Ectodermal cell (in vitro differentiated cells): ENCODE results near the gene TOM1L1.

Experiments used
- H3K27ac ChIP-seq: 2 replicates; pipeline ENCODE4 v1.7.0; 2013; ENCODE audit warnings: mild to moderate bottlenecking, low read depth, low read length; ENCODE audit not compliant: insufficient read depth, poor library complexity, severe bottlenecking
- H3K27me3 ChIP-seq: 2 replicates; pipeline ENCODE4 v1.7.0; 2013; ENCODE audit warnings: mild to moderate bottlenecking, low read length; ENCODE audit not compliant: insufficient read depth, control insufficient read depth, poor library complexity, severe bottlenecking
- H3K36me3 ChIP-seq: one replicate; pipeline ENCODE4 v1.7.0; 2013; ENCODE audit warnings: low read length; ENCODE audit not compliant: control insufficient read depth, insufficient read depth
- H3K4me1 ChIP-seq: one replicate; pipeline ENCODE4 v1.7.0; 2013; ENCODE audit warnings: low read length; ENCODE audit not compliant: control insufficient read depth, insufficient read depth
- H3K4me3 ChIP-seq: 2 replicates; pipeline ENCODE4 v1.7.0; 2013; ENCODE audit warnings: low read depth, low read length, control low read depth; ENCODE audit not compliant: insufficient read depth
- H3K9me3 ChIP-seq: 2 replicates; pipeline ENCODE4 v1.7.0; 2013; ENCODE audit warnings: mild to moderate bottlenecking, low read length, moderate library complexity; ENCODE audit not compliant: control insufficient read depth
- WGBS, 2 experiments: methylation state at CpG; one replicate each; pipeline ENCODE4 v1.1.7; 2013; ENCODE audit warnings: missing lambda C conversion rate in 2 of 2; 5-methylcytosine and 5-hydroxymethylcytosine counted together

The TOM1L1 gene

DNA sequence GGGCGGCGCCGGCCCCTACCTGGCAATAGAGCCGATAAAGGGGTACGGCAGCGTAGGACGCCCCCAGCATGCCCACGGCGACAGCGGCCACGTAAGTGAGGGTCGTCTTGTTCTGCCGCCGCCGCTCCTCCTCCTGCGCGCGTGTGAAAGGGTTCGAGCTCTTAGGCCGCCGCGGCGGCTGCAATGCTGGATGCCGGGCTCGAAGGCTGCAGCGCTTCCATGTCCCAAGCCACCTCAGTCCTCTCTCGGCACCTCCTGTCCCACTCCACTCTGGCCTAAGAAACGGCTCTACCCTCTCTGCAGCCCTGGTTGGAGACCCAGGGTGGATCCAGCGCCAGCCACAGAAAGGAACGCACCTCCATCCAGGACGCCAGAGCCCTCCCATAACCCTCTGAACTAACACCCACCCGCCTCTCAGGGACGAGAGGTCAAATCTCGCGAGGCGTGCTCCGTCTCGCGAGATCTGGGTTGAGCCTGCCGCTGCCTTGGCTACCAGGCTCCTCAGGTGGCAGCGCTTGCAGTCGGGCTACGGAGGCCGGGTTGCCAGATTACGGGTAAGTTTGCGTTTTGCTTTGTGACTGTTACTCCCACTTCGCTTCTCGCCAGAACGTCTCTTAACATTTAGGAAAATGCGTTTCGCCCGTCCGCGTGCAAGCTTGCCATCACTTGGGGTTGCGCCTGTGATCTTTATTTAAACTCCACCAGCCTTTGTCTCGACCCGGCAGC lies 67.8 kb downstream of the TOM1L1 start, which contains the start of the genes COX11 and STXBP4:
Gene COX11 (minus strand): TSS at position 393 of the 726 bp plus-strand sequence. CDS start 8 bp downstream, at position 385.
Gene STXBP4 (plus strand): TSS at position 504 of the 726 bp plus-strand sequence. CDS start 17,455 bp downstream, outside the sequence.
- Histone ChIP-seq H3K4me1 (peaks cover 9% of the 10 kb centered on the region), H3K27me3 (no peaks in the 10 kb centered on the region), H3K4me3 (peak within 1 kb of the TSS; percentile 81), H3K36me3 (peaks cover 12% of the 10 kb centered on the region), H3K27ac (peak within 1 kb of the TSS; percentile 58), H3K9me3 (no peaks in the 10 kb centered on the region)
- 0% methylated on average over 57 of the region's 57 CpGs for whole genome bisulfite sequencing, 2 experiments

DNA sequence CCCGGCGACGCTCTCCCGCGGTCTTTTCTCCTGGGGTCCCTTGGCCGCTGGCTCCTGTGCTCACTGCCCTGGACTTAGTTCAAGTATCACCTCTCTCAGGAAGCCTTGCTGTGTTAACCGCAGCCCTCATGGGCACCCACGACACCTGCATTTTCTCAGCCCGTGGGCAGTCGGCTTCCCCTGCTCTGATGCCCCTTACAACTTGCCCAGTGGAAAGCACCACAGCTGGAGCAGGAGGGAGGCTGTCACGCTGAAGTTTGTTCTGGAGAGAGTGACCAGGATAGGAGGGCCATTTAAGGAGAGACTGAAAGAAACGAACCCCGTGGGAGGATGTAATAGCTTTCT lies 68.3 kb downstream of the TOM1L1 start:
- Histone ChIP-seq H3K27me3 (no peaks in the 10 kb centered on the region), H3K4me1 (peaks cover 9% of the 10 kb centered on the region), H3K9me3 (no peaks in the 10 kb centered on the region), H3K27ac (peak overlapping the region; percentile 48), H3K36me3 (peaks cover 6% of the 10 kb centered on the region), H3K4me3 (peak overlapping the region; percentile 81)
- WGBS, 2 experiments = 1% methylated on average over 13 of the region's 13 CpGs

DNA sequence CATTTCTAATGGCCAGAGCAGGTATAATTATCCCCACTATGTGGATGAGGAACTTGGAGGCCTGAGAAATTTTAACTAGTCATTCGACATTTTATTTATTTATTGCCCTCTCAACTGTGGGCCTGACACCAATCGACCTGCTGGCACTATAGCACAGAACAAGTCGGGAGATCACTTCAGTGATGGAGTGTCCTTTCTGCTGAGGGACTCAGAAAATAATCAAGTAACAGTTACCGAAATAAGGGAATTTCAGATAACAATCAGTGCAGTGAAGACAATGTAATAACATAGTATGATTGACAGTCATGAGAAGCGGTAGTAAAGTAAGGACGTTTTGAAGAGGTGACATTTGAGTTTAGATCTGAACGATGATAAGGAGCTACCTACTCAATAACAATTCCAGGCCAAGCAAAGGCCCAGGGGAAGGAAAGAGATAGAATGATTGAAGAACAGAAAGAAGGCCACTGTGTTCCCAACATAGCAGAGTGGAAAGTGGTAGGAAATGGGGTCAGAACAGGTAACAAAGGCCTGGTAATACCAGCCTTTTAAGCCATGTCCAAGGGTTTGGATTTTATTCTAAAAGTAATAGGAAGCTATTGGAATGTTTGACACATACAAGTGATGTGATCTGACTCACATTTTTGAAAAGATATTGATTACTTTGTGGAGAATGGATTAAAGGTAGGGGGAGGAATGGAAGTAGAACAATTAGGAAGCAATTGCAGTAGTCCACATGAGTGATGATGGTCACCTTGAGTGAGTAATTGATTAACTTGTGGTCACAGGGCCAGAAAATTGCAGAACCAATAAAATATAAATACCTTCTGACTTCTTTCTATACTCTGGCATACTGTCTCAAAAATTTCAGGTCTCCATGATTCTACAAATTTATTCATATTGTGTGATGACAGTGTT lies 69.3 kb downstream of the TOM1L1 start:
- H3K36me3 ChIP-seq = no peaks in the 10 kb centered on the region
- H3K4me1 ChIP-seq = peaks cover 9% of the 10 kb centered on the region
- H3K4me3 ChIP-seq = peak overlapping the region; percentile 81
- H3K27ac ChIP-seq = no peak overlapping the region
- H3K27me3 ChIP-seq = no peaks in the 10 kb centered on the region
- 89% methylated on average over 7 of the region's 7 CpGs for WGBS, 2 experiments
- no peaks in the 10 kb centered on the region for H3K9me3 ChIP-seq

DNA sequence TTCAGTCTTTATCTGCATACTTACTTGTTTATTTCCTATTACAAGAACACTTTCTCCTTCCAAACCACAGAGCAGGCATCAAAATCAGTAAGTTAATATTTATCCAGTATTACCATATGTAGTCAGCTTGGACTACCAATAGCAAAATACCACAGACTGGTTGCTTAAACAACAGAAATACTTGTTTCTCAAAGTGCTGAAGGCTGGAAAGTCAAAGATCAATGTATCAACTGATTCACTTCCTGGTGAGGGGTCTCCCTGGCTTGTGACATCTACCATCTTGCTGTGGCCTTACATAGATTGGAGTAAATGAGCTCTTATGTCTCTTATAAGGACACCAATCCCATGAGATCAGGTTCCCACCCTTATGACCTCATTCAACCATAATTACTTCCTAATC lies 70.5 kb downstream of the TOM1L1 start:
- H3K27ac ChIP-seq = no peak overlapping the region
- H3K27me3 ChIP-seq = no peaks in the 10 kb centered on the region
- no peaks in the 10 kb centered on the region for H3K36me3 ChIP-seq
- no peak overlapping the region for H3K4me3 ChIP-seq
- H3K9me3 ChIP-seq = no peaks in the 10 kb centered on the region
- peaks cover 9% of the 10 kb centered on the region for H3K4me1 ChIP-seq

DNA sequence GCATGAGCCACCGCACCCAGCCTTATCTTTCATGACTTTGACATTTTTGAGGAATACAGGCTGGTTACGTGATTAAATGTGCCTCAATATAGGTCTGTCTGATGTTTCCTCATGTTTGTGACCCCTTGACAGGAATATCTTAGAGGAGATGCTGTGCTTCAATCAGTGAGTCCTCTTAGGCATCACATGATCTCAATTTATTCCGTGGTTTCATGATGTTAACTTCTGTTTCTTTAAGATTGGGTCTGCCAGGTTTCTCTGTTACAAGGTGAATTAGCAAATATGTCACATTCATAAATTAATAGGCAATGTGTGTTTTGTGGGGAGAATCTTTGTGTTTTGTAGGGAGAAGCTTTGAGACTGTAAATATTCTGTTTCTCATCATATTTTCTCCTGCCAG lies 71.2 kb downstream of the TOM1L1 start:
- H3K9me3 ChIP-seq = no peaks in the 10 kb centered on the region
- H3K27me3 ChIP-seq = no peaks in the 10 kb centered on the region
- H3K4me1 ChIP-seq = peaks cover 3% of the 10 kb centered on the region
- H3K4me3 ChIP-seq = no peak overlapping the region
- no peak overlapping the region for H3K27ac ChIP-seq
- WGBS, 2 experiments = 89 to 97% methylated on average over 3 of the region's 3 CpGs
- H3K36me3 ChIP-seq = no peaks in the 10 kb centered on the region

DNA sequence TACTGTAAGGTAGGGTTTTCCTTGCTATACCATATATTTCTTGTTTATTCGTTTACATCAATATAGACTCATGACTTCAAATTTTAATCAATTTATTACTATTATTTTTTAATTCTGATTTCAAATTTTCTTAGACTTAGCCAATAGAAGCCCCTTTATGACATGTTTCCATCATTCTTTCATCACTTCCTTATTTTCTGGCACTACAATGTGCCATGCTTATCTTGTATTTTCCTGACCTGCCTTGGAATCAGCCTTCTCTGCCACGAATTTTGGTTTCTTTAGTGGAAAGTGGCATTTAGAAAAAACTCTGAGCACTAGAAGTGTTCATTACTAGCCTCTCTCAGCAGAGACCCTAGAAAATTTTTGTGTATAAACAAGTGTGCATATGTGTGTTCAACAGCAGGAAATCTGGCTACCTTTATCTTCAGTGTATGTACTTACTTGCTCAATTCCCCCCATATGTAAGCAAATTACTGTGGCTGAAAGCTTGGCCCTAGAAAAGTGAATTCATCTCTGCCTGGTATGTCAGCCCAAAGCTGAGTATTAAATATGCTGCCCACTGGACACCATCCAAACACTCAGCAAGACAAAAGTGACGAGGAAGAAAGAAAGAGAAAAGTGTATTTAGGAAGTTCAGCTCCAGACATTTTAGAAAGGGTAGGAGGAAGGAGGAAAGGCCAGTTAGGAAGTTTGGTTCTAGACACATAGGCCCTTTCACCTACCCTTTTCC lies 71.9 kb downstream of the TOM1L1 start:
- WGBS, 2 experiments = 89 to 96% methylated on average over 2 to 3 of the region's 3 CpGs

DNA sequence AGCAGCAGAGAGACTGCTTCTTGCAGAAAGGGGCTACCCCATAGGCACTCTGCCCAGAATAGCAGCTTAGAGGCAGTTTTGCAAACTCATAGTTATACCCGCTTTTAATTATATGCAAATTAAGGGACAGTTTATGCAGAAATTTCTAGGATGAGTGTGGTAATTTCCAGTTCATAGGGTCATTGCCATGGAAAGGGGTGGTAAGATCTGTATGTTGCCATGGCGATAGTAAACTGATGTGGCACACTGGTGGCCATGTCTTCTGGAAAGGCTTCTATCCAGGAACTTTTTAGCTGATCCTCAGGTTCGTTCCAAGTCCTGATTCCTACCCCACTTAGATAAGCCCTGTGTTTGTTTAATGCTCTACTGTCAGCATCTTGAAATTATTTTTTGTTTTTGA lies 74.1 kb downstream of the TOM1L1 start:
- H3K4me1 ChIP-seq = no peaks in the 10 kb centered on the region
- H3K27ac ChIP-seq = no peak overlapping the region
- no peak overlapping the region for H3K4me3 ChIP-seq
- H3K36me3 ChIP-seq = no peaks in the 10 kb centered on the region
- H3K9me3 ChIP-seq = no peaks in the 10 kb centered on the region
- H3K27me3 ChIP-seq = no peaks in the 10 kb centered on the region
- 96 to 97% methylated on average over 3 of the region's 3 CpGs for WGBS, 2 experiments

More for the DNA sequence above, 71.9 kb downstream of the TOM1L1 start:
- peaks cover 3% of the 10 kb centered on the region for H3K4me1 ChIP-seq
- H3K4me3 ChIP-seq = no peak overlapping the region
- H3K27ac ChIP-seq = no peak overlapping the region
- H3K27me3 ChIP-seq = no peaks in the 10 kb centered on the region
- H3K36me3 ChIP-seq = no peaks in the 10 kb centered on the region
- H3K9me3 ChIP-seq = no peaks in the 10 kb centered on the region

DNA sequence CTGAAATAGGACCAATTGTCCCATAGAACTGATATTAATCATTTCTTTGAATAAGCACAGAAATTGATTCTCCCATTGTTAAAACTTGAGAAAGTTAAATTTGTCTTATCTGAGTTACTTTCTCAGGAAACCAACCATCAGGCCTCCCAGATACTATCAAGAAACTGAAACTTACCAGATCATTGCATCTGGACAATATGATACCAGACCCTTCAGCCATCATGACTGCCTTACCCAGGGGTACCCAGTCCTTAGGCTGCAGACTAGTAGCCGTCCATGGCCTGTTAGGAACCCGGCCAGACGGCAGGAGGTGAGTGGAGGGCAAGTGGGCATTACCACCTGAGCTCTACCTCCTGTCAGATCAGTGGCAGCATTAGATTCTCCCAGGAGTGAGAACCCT lies 75.7 kb downstream of the TOM1L1 start:
- H3K27ac ChIP-seq = no peak overlapping the region
- H3K4me1 ChIP-seq = no peaks in the 10 kb centered on the region
- no peaks in the 10 kb centered on the region for H3K9me3 ChIP-seq
- H3K4me3 ChIP-seq = no peak overlapping the region
- peaks cover 4% of the 10 kb centered on the region for H3K36me3 ChIP-seq
- WGBS, 2 experiments = 98 to 100% methylated on average over 3 of the region's 3 CpGs
- no peaks in the 10 kb centered on the region for H3K27me3 ChIP-seq

DNA sequence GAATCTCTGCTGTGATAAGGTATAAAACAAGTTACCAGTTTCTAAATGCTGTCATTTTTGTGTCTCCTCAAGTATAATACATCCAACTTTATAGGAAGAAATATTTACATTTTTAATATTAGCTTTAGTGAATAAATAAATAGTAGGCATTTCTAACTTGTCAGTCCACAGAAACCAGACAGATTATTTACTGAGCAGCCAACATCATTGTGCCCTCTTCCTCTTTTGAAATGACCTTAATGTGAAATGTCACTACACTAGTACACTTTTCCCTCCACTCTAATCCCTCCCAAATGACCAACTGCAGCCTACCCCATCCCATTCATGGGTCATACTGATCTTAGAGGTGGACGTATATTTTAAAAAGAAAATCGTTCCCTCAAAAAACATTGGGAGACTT lies 77.1 kb downstream of the TOM1L1 start:
- WGBS, 2 experiments = 86 to 100% methylated on average over 2 of the region's 2 CpGs
- H3K27me3 ChIP-seq = no peaks in the 10 kb centered on the region

DNA sequence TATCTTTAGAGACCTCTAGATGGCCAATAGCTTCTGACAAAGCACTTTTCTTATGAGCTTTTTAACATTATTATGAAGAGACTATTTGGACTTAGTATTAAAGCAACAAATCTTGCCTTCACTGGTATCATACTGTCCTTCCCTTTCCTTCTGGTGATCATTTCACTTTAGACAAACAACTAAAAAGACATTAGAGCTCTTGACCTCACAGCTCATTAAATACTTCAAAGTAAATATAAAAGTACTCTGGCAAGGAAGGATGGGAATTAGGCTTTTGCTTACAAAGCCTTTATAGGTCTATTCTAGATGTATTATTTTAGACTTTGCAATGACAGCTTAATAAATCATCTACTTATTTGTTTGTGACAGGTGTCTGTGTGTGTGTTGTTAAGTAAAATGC lies 79.0 kb downstream of the TOM1L1 start:
- Histone ChIP-seq H3K4me3 (no peak overlapping the region), H3K27ac (no peak overlapping the region), H3K36me3 (peaks cover 4% of the 10 kb centered on the region), H3K4me1 (no peaks in the 10 kb centered on the region), H3K9me3 (no peaks in the 10 kb centered on the region), H3K27me3 (no peaks in the 10 kb centered on the region)

More for the DNA sequence above, 77.1 kb downstream of the TOM1L1 start:
- Histone ChIP-seq H3K4me1 (no peaks in the 10 kb centered on the region), H3K4me3 (no peak overlapping the region), H3K36me3 (peaks cover 4% of the 10 kb centered on the region), H3K9me3 (no peaks in the 10 kb centered on the region), H3K27ac (no peak overlapping the region)
